ENCODE results near the gene FAM89A. TPM values are rescaled to one million over a fixed set of nuclear protein-coding genes. Genes with fewer than 3 reads are reported as not detected.

FAM89A gene
- total and polyA plus RNA-seq, 2 donors (not counting 1 experiment from before 2014, with no cell fraction given): 6.8 to 12.0 TPM

DNA sequence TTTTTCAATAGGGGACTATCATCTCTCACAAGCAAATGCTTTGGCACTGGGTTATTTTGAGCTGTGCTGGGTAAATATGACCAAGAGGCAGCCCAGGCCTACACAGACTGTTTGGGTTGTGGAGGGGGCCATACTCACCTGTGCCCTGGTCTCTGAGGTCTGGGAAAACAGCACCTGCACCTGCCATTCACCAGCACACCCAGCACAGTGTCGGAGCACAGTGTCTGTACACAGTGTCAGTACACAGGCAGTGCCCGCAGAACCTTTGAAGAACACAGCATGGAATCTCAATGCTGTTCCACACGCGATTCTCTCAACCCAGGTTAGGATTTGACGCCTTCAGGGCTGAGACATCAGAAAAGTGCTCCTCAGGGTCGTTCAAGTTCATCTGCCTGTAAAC lies 35.0 kb upstream of the FAM89A start:
- DNase-seq (ENCODE audit: low read depth in 2 of 2): no peak
- Histone ChIP-seq H3K4me1 (ENCODE audit: control insufficient read depth, extremely low read depth, insufficient read depth, low read length) (no peaks in the 10 kb centered on the region), H3K27ac (ENCODE audit: insufficient read depth, low read length) (no peak overlapping the region), H4K20me1 (ENCODE audit: control insufficient read depth, extremely low read depth, insufficient read depth, low read length) (no peaks in the 10 kb centered on the region), H2AFZ (ENCODE audit: low read length) (no peak overlapping the region), H3K36me3 (ENCODE audit: control insufficient read depth, insufficient read depth, low read length) (no peaks in the 10 kb centered on the region), H3K79me2 (ENCODE audit: control insufficient read depth, insufficient read depth, low read length) (no peaks in the 10 kb centered on the region), H3K4me2 (ENCODE audit: extremely low read depth, insufficient read depth, low read length) (no peak overlapping the region), H3K27me3 (ENCODE audit: control insufficient read depth, insufficient read depth, low read length) (no peaks in the 10 kb centered on the region), H3K9ac (ENCODE audit: insufficient read depth, low read length) (no peak overlapping the region), H3K4me3 (replicated peaks in 1 of 4; ENCODE audit: control extremely low read depth in 1 of 4, insufficient read depth in 1 of 4, low read depth in 3 of 4, low read length in 4 of 4) (no peak overlapping the region), H3K9me3 (ENCODE audit: control insufficient read depth, insufficient read depth, low read depth, low read length) (no peaks in the 10 kb centered on the region)
- TF ChIP-seq EZH2 (IDR thresholded peaks at IDR 0.05; ENCODE audit: low read length, missing control alignments) (no peak), CTCF (conservative IDR thresholded peaks at IDR 0.05 in 1 of 2, IDR thresholded peaks at IDR 0.05 in 1 of 2; ENCODE audit: low read depth in 1 of 2, low read length in 2 of 2) (no peak)

GRCh38 chr1:231074046-231074445 lies 34.0 kb upstream of the FAM89A start:
- Histone ChIP-seq H3K27ac (ENCODE audit: insufficient read depth, low read length) (no peak overlapping the region), H4K20me1 (ENCODE audit: control insufficient read depth, extremely low read depth, insufficient read depth, low read length) (no peaks in the 10 kb centered on the region), H3K4me1 (ENCODE audit: control insufficient read depth, extremely low read depth, insufficient read depth, low read length) (no peaks in the 10 kb centered on the region), H3K79me2 (ENCODE audit: control insufficient read depth, insufficient read depth, low read length) (no peaks in the 10 kb centered on the region), H3K9me3 (ENCODE audit: control insufficient read depth, insufficient read depth, low read depth, low read length) (no peaks in the 10 kb centered on the region), H3K27me3 (ENCODE audit: control insufficient read depth, insufficient read depth, low read length) (no peaks in the 10 kb centered on the region), H3K4me2 (ENCODE audit: extremely low read depth, insufficient read depth, low read length) (no peak overlapping the region), H3K36me3 (ENCODE audit: control insufficient read depth, insufficient read depth, low read length) (no peaks in the 10 kb centered on the region), H3K9ac (ENCODE audit: insufficient read depth, low read length) (no peak overlapping the region), H3K4me3 (replicated peaks in 1 of 4; ENCODE audit: control extremely low read depth in 1 of 4, insufficient read depth in 1 of 4, low read depth in 3 of 4, low read length in 4 of 4) (no peak overlapping the region), H2AFZ (ENCODE audit: low read length) (no peak overlapping the region)
- no peak for DNase-seq (ENCODE audit: low read depth in 2 of 2)
- TF ChIP-seq CTCF (conservative IDR thresholded peaks at IDR 0.05 in 1 of 2, IDR thresholded peaks at IDR 0.05 in 1 of 2; ENCODE audit: low read depth in 1 of 2, low read length in 2 of 2): no peak

DNA sequence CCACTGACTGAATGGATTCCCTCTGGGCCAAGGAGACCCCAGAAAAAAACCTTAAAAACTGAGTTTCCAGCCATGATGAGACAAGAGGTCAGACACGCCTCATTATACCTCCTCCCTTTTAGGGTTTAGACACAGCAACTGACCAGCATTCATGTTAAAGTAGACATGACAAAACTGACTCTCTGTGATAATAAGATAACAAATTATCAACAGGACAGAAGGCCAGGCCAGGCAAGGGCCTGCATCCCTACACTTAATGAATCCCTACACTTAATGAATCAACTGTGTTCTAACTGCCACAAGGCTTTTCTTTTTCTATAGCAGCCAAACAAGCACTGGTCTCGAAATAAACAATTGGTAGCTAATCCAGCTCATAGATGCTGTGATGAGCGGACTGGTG lies 33.3 kb upstream of the FAM89A start:
- Histone ChIP-seq H3K4me2 (ENCODE audit: extremely low read depth, insufficient read depth, low read length) (no peak overlapping the region), H3K4me3 (replicated peaks in 1 of 4; ENCODE audit: control extremely low read depth in 1 of 4, insufficient read depth in 1 of 4, low read depth in 3 of 4, low read length in 4 of 4) (no peak overlapping the region), H3K4me1 (ENCODE audit: control insufficient read depth, extremely low read depth, insufficient read depth, low read length) (no peaks in the 10 kb centered on the region), H4K20me1 (ENCODE audit: control insufficient read depth, extremely low read depth, insufficient read depth, low read length) (no peaks in the 10 kb centered on the region), H3K79me2 (ENCODE audit: control insufficient read depth, insufficient read depth, low read length) (no peaks in the 10 kb centered on the region), H3K27ac (ENCODE audit: insufficient read depth, low read length) (no peak overlapping the region), H2AFZ (ENCODE audit: low read length) (no peak overlapping the region), H3K36me3 (ENCODE audit: control insufficient read depth, insufficient read depth, low read length) (no peaks in the 10 kb centered on the region), H3K9me3 (ENCODE audit: control insufficient read depth, insufficient read depth, low read depth, low read length) (no peaks in the 10 kb centered on the region), H3K9ac (ENCODE audit: insufficient read depth, low read length) (no peak overlapping the region), H3K27me3 (ENCODE audit: control insufficient read depth, insufficient read depth, low read length) (no peaks in the 10 kb centered on the region)
- no peak for TF ChIP-seq EZH2 (IDR thresholded peaks at IDR 0.05; ENCODE audit: low read length, missing control alignments)
- TF ChIP-seq CTCF (conservative IDR thresholded peaks at IDR 0.05 in 1 of 2, IDR thresholded peaks at IDR 0.05 in 1 of 2; ENCODE audit: low read depth in 1 of 2, low read length in 2 of 2): no peak
- no peak for DNase-seq (ENCODE audit: low read depth in 2 of 2)

Data from fibroblast of lung (primary cell).